CD14-positive monocyte (primary cell): ENCODE data around the gene CMTM2. TPM values are rescaled to one million over a fixed set of nuclear protein-coding genes. Genes with fewer than 3 reads are reported as not detected.

ENCODE experiments used
- DNase-seq, 3 donors: peaks; one replicate each; pipeline ENCODE4 v3.0.0-alpha.2; 2011 to 2022
- H2AFZ ChIP-seq: 2 replicates; pipeline ENCODE4 v1.6.0; 2012; ENCODE audit warnings: mild to moderate bottlenecking, low read depth, low read length, inconsistent platforms; ENCODE audit not compliant: insufficient read depth, poor library complexity, severe bottlenecking
- H3K27ac ChIP-seq, 2 donors: 1 replicate in 1 of 2; 2 replicates in 1 of 2; pipeline ENCODE4 v1.5.1; 2012 to 2013; ENCODE audit warnings: low read length in 2 of 2, control low read depth in 1 of 2, inconsistent platforms in 1 of 2, low read depth in 1 of 2, mild to moderate bottlenecking in 1 of 2
- H3K27me3 ChIP-seq, 2 donors: one replicate each; pipeline versions ENCODE4 v1.6.0 to v1.6.1; 2011 to 2013; ENCODE audit warnings: low read length in 2 of 2; ENCODE audit not compliant: control insufficient read depth in 2 of 2, insufficient read depth in 2 of 2
- H3K36me3 ChIP-seq, 2 donors: replicated peaks in 1 of 2; 1 replicate in 1 of 2; 2 replicates in 1 of 2; pipeline versions ENCODE4 v1.5.1 to v1.6.1; 2012 to 2013; ENCODE audit warnings: low read length in 2 of 2, control low read depth in 1 of 2, inconsistent platforms in 1 of 2, mild to moderate bottlenecking in 1 of 2; ENCODE audit not compliant: insufficient read depth in 2 of 2, control insufficient read depth in 1 of 2
- H3K4me1 ChIP-seq, 2 donors: 1 replicate in 1 of 2; 2 replicates in 1 of 2; pipeline versions ENCODE4 v1.5.1 to v1.6.1; 2012 to 2013; ENCODE audit warnings: low read length in 2 of 2, control low read depth in 1 of 2, inconsistent platforms in 1 of 2, mild to moderate bottlenecking in 1 of 2, moderate library complexity in 1 of 2; ENCODE audit not compliant: insufficient read depth in 2 of 2, control insufficient read depth in 1 of 2
- H3K4me2 ChIP-seq: replicated peaks from 2 replicates; pipeline ENCODE3; 2012; ENCODE audit warnings: low read length, moderate library complexity, mild to moderate bottlenecking; ENCODE audit not compliant: poor library complexity, severe bottlenecking; ENCODE audit errors: extremely low read depth
- H3K4me3 ChIP-seq, 3 experiments: fragments of 200-600 bp in 1 of 3; sonication (generic) in 1 of 3; replicated peaks in 1 of 3; 1 replicate in 2 of 3; 2 replicates in 1 of 3; pipeline ENCODE4 v1.5.1; 2011 to 2013; ENCODE audit warnings: low read length in 3 of 3, mild to moderate bottlenecking in 3 of 3, control low read depth in 2 of 3, low read depth in 2 of 3, inconsistent platforms in 1 of 3, moderate library complexity in 1 of 3
- H3K79me2 ChIP-seq: 2 replicates; pipeline ENCODE4 v1.6.0; 2012; ENCODE audit warnings: mild to moderate bottlenecking, control low read depth, inconsistent platforms, low read length, moderate library complexity; ENCODE audit not compliant: insufficient read depth
- H3K9ac ChIP-seq: 2 replicates; pipeline ENCODE4 v1.6.0; 2017; ENCODE audit warnings: low read length, mild to moderate bottlenecking; ENCODE audit not compliant: insufficient read depth, poor library complexity, severe bottlenecking
- H3K9me3 ChIP-seq, 2 donors: replicated peaks in 1 of 2; 1 replicate in 1 of 2; 2 replicates in 1 of 2; pipeline versions ENCODE4 v1.5.1 to v1.6.1; 2012 to 2013; ENCODE audit warnings: low read length in 2 of 2, control low read depth in 1 of 2; ENCODE audit not compliant: control insufficient read depth in 1 of 2, insufficient read depth in 1 of 2
- H4K20me1 ChIP-seq: 2 replicates; pipeline ENCODE4 v1.6.0; 2012; ENCODE audit warnings: mild to moderate bottlenecking, low read length, control low read depth, moderate library complexity; ENCODE audit not compliant: insufficient read depth
- H3K27ac Mint-ChIP-seq, 7 donors: one replicate each; pipeline ENCODE4 v1.8.0; 2020; ENCODE audit warnings: mild to moderate bottlenecking in 7 of 7, mixed read lengths in 7 of 7, moderate library complexity in 6 of 7, inconsistent platforms in 2 of 7
- H3K27me3 Mint-ChIP-seq, 3 donors: one replicate each; pipeline ENCODE4 v1.8.0; 2021 to 2022; ENCODE audit warnings: low read depth in 3 of 3, mild to moderate bottlenecking in 3 of 3, mixed read lengths in 3 of 3, moderate library complexity in 3 of 3, inconsistent platforms in 1 of 3
- H3K36me3 Mint-ChIP-seq, 2 donors: one replicate each; pipeline ENCODE4 v1.8.0; 2020; ENCODE audit warnings: mixed read lengths in 2 of 2, inconsistent platforms in 1 of 2, mild to moderate bottlenecking in 1 of 2
- H3K4me1 Mint-ChIP-seq: one replicate; pipeline ENCODE4 v1.8.0; 2020; ENCODE audit warnings: mild to moderate bottlenecking, mixed read lengths
- H3K4me3 Mint-ChIP-seq, 2 donors: one replicate each; pipeline ENCODE4 v1.8.0; 2020; ENCODE audit warnings: mild to moderate bottlenecking in 2 of 2, mixed read lengths in 2 of 2, moderate library complexity in 1 of 2
- H3K9me3 Mint-ChIP-seq, 7 donors: one replicate each; pipeline ENCODE4 v1.8.0; 2020 to 2022; ENCODE audit warnings: mixed read lengths in 7 of 7, mild to moderate bottlenecking in 6 of 7, moderate library complexity in 6 of 7, inconsistent platforms in 2 of 7
- WGBS: methylation state at CpG from one replicate; pipeline ENCODE4 v1.1.5; 2013; ENCODE audit warnings: missing lambda C conversion rate; ENCODE audit not compliant: insufficient coverage; 5-methylcytosine and 5-hydroxymethylcytosine counted together
- intact Hi-C, 2 donors: fragments of 100-400 bp; cut with micrococcal nuclease; formaldehyde crosslinking; loops; one replicate each; pipeline versions ENCODE4 v1.15.0 to v1.15.1; 2023
- polyA plus RNA-seq, 3 donors: library from polyadenylated mRNA; depleted of rRNA in 1 of 3; unstranded in 2 of 3; stranded (reverse) in 1 of 3; fragments of 300-500 nt in 2 of 3; fragments of >200 nt in 1 of 3; fragmentation: Illumina TruSeq in 2 of 3; gene quantifications; 1 replicate in 2 of 3; 2 replicates in 1 of 3; pipeline ENCODE4 v1.2.3, GENCODE V29; 2012 to 2021
- TF ChIP-seq, protein P1 (sequence below): fragments of 200-600 bp; IDR thresholded peaks from one replicate; pipeline ENCODE4 v1.8.0; 2022; ENCODE audit warnings: antibody characterized with exemption, mild to moderate bottlenecking

CMTM2 gene
- polyA plus RNA-seq, 3 donors = 11.0 to 41.6 (median 39.1) TPM

DNA sequence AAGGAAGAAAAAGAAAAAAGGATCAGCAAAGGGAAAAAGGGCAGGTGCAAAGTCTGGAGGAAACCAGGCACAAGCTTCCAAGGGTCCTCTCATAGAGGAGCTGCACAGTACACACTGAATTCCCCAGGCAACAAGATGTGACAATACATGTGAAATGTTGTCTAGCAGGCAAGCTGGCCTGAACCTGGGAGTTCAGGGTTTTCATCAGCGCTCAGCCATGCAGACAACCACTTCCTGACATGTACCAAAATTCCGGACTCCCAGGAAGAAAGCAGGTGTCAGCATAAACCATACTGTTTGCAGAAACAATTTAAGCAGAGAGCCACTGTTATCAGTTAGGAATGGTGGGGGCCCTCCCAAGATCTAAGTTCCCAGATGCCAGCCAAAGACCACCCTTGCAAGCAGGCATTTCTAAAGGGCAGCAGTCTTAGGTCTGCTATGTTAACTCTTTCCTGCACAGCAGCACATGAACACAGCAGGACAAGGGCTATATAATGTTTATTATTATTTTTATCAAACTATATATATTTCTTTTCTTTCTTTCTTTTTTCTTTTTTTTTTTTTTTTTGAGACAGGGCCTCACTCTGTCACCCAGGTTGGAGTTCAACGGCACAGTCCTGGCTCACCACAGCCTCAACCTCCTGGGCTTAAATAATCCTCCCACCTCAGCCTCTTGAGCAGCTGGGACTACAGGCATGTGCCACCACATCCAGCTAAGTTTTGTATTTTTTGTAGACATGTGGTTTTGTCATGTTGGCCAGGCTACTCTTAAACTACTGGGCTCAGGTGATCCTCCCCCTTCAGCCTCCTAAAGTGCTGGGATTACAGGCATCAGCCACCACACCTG lies 39.4 kb upstream of the CMTM2 start:
- H4K20me1 ChIP-seq = no peaks in the 10 kb centered on the region
- H3K4me3 Mint-ChIP-seq = no peak overlapping the region
- H3K27me3 Mint-ChIP-seq = peaks cover 0 to 2% (median 0%) of the 10 kb centered on the region in 3 donors
- no peak overlapping the region for H3K9ac ChIP-seq
- peak overlapping the region in 4 of 7 donors; percentile 50 to 80 (median 62) for H3K27ac Mint-ChIP-seq
- H3K4me1 Mint-ChIP-seq = peaks cover 32% of the 10 kb centered on the region
- peaks cover 19 to 21% of the 10 kb centered on the region in 2 donors for H3K4me1 ChIP-seq
- peaks cover 47 to 77% of the 10 kb centered on the region in 2 donors for H3K36me3 ChIP-seq
- intact Hi-C loops = no loop called here
- H3K79me2 ChIP-seq = peaks cover 4% of the 10 kb centered on the region
- H3K9me3 ChIP-seq = no peaks in the 10 kb centered on the region
- H3K4me3 ChIP-seq = no peak overlapping the region
- no peaks in the 10 kb centered on the region for H3K9me3 Mint-ChIP-seq
- H3K4me2 ChIP-seq = no peak overlapping the region
- TF ChIP-seq, protein P1, sequence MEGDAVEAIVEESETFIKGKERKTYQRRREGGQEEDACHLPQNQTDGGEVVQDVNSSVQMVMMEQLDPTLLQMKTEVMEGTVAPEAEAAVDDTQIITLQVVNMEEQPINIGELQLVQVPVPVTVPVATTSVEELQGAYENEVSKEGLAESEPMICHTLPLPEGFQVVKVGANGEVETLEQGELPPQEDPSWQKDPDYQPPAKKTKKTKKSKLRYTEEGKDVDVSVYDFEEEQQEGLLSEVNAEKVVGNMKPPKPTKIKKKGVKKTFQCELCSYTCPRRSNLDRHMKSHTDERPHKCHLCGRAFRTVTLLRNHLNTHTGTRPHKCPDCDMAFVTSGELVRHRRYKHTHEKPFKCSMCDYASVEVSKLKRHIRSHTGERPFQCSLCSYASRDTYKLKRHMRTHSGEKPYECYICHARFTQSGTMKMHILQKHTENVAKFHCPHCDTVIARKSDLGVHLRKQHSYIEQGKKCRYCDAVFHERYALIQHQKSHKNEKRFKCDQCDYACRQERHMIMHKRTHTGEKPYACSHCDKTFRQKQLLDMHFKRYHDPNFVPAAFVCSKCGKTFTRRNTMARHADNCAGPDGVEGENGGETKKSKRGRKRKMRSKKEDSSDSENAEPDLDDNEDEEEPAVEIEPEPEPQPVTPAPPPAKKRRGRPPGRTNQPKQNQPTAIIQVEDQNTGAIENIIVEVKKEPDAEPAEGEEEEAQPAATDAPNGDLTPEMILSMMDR = no peak
- 15% methylated on average over 2 of the region's 3 CpGs for WGBS
- H3K36me3 Mint-ChIP-seq = peaks cover 76 to 83% of the 10 kb centered on the region in 2 donors
- no peak overlapping the region for H3K27ac ChIP-seq
- H2AFZ ChIP-seq = no peak overlapping the region
- H3K27me3 ChIP-seq = no peaks in the 10 kb centered on the region
- DNase-seq = no peak

DNA sequence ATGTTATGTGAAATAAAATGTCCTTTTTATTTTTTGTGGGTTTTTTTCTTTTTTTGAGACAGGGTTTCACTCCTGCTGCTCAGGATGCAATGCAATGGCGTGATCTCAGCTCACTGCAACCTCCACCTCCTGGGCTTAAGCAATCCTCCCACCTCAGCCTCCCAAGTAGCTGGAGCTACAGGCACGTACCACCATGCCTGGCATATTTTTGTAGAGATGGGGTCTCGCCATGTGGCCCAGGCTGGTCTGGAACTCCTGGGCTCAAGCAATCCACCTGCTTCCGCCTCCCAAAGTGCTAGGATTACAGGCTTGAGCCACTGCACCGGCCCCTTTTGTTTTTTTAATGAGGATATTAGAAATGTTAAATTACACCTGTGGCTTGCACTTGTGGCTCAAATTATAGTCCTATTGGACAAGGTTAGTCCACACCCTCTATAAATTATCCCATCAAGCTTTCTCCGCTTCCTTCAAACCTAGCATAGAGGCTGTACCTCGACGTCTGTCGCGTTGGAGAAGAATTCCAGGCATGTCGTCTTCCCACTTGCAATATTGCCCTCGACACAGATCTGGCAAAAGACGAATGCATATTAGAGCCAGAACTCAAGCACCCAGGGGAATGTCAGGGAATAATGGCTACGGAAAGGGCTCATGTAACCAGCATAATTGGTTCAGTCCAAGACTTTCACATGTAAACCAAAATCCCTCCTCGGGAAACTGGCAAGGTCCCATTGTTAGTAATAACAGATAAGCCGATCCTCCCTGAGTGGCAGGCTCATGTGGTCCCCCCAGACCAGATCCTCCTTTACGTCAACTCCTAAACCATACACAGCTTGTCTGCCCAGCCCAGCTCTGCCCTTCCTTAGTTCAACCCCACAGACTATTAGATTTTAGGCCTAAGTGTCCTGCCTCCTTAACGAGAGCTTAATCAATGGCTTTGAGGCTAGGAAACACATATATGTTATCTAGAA lies 37.6 kb upstream of the CMTM2 start:
- Histone ChIP-seq H3K36me3 (peaks cover 35 to 59% of the 10 kb centered on the region in 2 donors), H3K27me3 (no peaks in the 10 kb centered on the region), H3K9me3 (no peaks in the 10 kb centered on the region), H4K20me1 (no peaks in the 10 kb centered on the region), H2AFZ (no peak overlapping the region), H3K4me3 (no peak overlapping the region), H3K27ac (no peak overlapping the region), H3K4me1 (peaks cover 27% of the 10 kb centered on the region in 2 donors), H3K9ac (no peak overlapping the region), H3K79me2 (peaks cover 4% of the 10 kb centered on the region), H3K4me2 (no peak overlapping the region)
- H3K36me3 Mint-ChIP-seq = peaks cover 71 to 83% of the 10 kb centered on the region in 2 donors
- H3K27ac Mint-ChIP-seq = peak overlapping the region in 1 of 7 donors; percentile 12
- H3K4me1 Mint-ChIP-seq = peaks cover 46% of the 10 kb centered on the region
- WGBS = 97% methylated on average over 9 of the region's 18 CpGs
- TF ChIP-seq, protein P1 = no peak
- DNase-seq = no peak
- H3K4me3 Mint-ChIP-seq = no peak overlapping the region
- H3K27me3 Mint-ChIP-seq = peaks cover 0 to 2% (median 0%) of the 10 kb centered on the region in 3 donors
- H3K9me3 Mint-ChIP-seq = no peaks in the 10 kb centered on the region
- intact Hi-C loops = no loop called here
